Gastrocnemius medialis (tissue), 4 donors: ENCODE measurements around the gene AGXT.

Source experiments
- CTCF ChIP-seq, 5 experiments: fragments of 450-650 bp in 3 of 5; fragments of 200-600 bp in 2 of 5; sonication (generic) in 2 of 5; IDR thresholded peaks in 4 of 5; conservative IDR thresholded peaks in 1 of 5; 1 replicate in 4 of 5; 2 replicates in 1 of 5; pipeline ENCODE4 v1.5.1; 2016 to 2019; ENCODE audit warnings: antibody characterized with exemption in 5 of 5, mild to moderate bottlenecking in 3 of 5, moderate library complexity in 3 of 5
- POLR2A ChIP-seq, 2 donors: fragments of 450-650 bp; IDR thresholded peaks; one replicate each; pipeline ENCODE4 v1.6.1; 2017; ENCODE audit warnings: antibody characterized with exemption in 2 of 2, mild to moderate bottlenecking in 2 of 2, moderate library complexity in 2 of 2

DNA sequence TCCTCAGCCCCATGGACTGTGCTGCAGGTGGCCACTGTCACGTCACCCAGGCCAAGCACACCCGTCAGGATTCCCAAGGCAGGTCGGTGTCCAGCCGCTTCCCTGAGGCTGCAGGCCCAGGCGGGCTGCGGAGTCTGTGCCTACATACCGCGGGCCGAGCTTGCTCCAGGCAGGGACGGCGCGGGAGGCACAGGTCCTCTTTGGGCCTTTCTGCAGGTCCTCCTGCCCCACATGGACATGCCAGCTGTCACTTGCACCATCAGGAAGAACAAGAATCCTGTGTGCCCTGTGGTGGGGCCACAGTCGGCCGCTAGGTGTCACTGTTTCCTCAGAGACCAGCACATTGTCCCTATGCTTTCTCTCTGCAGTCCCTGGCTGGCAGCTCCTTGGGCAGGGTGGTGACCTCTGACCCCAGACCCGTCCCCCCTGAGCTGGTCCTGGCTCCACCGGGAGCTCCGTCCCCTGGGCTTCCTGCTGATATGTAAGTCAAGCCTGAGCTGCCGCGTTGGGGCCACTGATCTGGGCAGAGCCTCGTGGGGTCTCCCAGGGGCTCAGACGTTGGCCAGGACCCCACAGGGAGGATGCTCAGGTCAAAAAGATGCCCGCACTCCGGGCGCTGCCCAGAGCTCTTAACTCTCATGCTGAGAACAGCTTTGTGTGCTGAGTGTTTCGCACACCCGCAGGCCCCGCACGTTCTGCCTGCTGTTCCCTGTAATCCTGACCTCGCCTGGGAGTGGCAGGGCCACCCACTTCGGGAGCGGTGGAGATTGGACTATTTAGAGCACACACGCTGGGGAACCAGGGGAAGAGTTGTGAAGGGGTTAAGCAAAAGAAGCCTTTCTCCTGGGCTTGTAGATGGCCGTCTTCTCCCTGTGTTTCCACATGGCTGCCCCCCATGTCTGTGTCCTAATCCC lies 17.3 kb upstream of the AGXT start:
- peak; percentile 77 to 96 (median 93) for TF ChIP-seq CTCF (IDR thresholded peaks at IDR 0.05 in 4 of 5, conservative IDR thresholded peaks at IDR 0.05 in 1 of 5)
- no peak for TF ChIP-seq POLR2A (IDR thresholded peaks at IDR 0.05)
